HG02642 (cell line): ENCODE results near the gene MDGA2.
"Not testable (repeated sequence)": the region's sequence is repeated elsewhere in the genome, so short reads cannot be mapped to it uniquely, and the experiment has no call there.

Experiments
- ATAC-seq: cut with Tn5 transposase; IDR thresholded peaks from one replicate; pipeline ENCODE4 v1.9.1; 2021; ENCODE audit warnings: mild to moderate bottlenecking; ENCODE audit not compliant: unreplicated experiment, poor library complexity

Gene MDGA2

GRCh38 chr14:47186486-47186885, 488.9 kb downstream of the MDGA2 start:
- no peak for ATAC-seq

GRCh38 chr14:47179906-47180305, 495.5 kb downstream of the MDGA2 start:
- ATAC-seq, result no peak

DNA sequence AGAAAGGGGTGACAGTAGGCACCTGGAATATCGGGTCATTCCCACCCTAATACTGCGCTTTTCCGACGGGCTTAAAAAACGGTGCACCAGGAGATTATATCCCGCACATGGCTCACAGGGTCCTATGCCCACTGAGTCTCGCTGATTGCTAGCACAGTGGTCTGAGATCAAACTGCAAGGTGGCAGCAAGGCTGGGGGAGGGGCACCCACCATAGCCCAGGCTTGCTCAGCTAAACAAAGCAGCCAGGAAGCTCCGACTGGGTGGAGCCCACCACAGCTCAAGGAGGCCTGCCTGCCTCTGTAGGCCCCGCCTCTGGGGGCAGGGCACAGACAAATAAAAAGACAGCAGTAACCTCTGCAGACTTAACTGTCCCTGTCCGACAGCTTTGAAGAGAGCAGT, 503.5 kb downstream of the MDGA2 start:
- ATAC-seq, result not testable (repeated sequence)

- ATAC-seq, result no peak
Measured at GRCh38 chr14:47167402-47167801, 508.0 kb downstream of the MDGA2 start.

GRCh38 chr14:47155395-47155794, 520.0 kb downstream of the MDGA2 start:
- ATAC-seq, result no peak

DNA sequence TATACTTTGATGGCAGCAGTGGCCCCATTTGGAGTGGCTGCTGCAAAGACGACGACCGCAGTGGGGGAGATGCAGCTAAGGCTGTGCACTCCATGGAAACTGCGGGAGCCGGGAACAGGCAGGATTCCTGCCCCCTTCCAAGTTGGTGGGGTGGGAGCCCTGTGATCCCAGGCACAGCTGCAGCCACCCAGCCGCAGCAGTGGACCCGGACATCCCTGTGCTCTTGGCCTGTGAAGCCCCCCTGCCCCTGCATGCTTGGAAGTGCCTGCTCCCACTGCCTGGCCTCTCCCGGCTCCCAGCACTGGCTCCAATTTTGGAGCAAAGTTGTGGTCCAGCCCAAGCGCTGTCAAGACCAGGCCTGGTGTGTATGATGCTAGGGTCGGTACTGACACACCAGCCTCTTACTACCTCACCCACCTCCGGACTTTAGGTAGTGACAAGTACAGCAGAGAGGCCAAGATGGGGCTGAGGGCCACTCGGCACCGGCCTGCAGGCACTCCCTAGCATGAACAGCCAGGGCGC, 521.1 kb downstream of the MDGA2 start:
- no peak for ATAC-seq

GRCh38 chr14:47153746-47154145, 521.7 kb downstream of the MDGA2 start:
- ATAC-seq, result no peak

GRCh38 chr14:47150267-47150666, 525.1 kb downstream of the MDGA2 start:
- ATAC-seq, result no peak

DNA sequence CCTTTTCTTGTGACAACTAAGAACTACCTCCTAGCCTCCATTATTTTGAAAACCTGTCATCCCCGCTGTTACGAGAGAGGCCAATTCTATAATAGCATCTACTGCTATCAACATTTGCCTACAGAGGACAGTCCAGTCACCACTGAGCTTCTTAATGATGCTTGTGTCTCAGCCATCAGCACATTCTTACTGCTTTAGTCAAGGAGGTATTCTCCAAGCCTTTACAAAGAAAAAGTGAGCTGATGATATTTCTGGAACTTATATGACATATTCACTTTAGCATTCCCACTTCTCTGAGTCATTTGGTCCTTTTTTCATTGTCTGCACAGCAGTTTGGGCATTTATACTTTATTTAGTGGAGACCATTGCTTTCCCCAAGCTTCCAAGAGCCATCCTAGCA, 526.1 kb downstream of the MDGA2 start:
- ATAC-seq, result no peak

- no peak for ATAC-seq
Measured at GRCh38 chr14:47148686-47149085, 526.7 kb downstream of the MDGA2 start.

DNA sequence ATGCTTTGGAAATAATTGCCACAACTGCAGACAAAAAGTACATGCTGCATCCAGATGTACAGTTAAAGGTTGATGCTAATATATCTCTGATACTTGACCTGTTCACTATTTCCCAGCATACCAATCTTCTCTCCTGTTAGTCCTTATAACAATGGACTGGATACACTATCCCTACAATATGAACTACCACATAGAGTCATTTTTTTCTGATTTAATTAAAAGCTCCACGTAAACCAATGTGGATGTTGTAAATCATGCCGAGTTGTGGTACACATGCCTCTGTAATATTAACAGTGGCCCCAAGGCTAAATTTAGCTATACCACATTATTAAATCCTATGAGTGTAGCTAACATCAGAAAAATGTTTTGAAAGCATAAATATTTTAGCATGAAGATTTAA, 554.8 kb downstream of the MDGA2 start:
- no peak for ATAC-seq

DNA sequence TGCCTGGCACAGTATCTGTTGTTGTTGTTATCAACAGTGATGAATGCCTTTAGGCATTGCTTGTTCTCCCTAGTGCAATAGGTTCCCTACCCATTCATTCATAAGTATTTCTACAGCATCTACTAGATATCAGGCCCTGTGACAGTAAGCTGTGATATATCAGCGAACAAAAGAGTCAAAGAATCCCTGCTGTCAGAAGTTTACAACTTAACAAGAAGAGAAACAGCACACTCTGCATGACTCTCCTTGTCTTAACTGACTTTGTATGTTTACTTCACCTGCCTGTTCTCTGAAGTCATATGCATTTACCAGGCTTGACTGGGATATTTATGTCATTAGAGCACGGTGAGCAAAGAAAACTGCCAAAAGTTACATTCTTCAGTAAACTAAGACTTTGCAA, 571.6 kb downstream of the MDGA2 start:
- ATAC-seq, result no peak

- ATAC-seq, result no peak
Measured at GRCh38 chr14:47102472-47102871, 572.9 kb downstream of the MDGA2 start.

DNA sequence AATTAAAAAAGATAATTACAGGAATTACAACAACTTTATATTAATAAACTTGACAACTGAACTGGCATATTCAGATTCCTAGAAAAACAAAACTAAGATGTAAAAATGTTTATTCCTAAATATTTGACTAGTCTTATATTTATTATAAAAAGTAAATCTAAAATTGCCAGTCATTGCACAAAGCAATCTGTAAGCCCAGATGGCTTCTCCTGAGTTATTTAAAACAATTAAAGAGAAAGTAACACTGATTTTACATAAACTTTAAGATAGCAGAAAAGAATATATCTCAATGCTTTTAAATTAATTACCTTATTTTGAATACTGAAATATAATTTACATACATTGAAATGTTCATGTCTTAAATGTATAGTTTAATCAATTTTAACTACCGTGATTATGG, 589.7 kb downstream of the MDGA2 start:
- ATAC-seq, result no peak

DNA sequence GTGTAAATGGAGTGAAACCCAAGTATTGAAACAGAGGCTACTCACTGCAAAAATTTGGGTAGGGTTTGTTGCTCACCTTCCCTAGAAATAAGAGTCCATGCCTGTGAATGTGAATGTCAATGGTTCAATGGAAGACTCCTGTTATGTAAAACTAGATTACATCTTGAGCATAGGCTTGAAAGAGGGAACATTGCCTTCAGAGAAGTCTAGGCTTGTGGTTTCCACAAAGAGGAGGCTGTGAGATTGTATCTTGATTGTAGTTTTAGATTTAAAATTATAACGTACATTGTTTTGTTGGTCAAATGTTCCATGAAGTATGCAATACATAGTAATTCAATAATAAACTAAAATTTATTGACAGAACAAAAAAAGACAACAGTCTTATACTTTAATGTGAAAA, 610.1 kb downstream of the MDGA2 start:
- no peak for ATAC-seq

DNA sequence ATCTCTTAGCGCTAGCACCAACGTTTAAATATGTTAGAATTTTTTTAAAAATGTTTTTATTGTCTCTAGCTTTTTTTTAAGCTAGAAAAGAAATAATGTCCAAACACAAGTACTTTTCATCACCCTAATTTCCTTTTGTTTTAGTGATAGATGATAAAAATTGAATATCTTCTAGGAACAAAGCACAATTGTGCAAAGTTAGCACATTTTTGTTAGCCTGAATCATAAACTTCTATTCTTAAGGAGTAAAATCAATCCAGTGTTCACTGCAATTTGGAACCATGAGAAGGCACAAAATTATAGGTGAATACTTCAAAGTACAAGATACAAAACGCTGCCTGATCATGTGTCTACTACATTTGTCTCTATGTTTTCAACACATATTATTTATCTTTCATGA, 615.4 kb downstream of the MDGA2 start:
- ATAC-seq, result no peak

- ATAC-seq, result no peak
Measured at GRCh38 chr14:47057364-47057763, 618.0 kb downstream of the MDGA2 start.

DNA sequence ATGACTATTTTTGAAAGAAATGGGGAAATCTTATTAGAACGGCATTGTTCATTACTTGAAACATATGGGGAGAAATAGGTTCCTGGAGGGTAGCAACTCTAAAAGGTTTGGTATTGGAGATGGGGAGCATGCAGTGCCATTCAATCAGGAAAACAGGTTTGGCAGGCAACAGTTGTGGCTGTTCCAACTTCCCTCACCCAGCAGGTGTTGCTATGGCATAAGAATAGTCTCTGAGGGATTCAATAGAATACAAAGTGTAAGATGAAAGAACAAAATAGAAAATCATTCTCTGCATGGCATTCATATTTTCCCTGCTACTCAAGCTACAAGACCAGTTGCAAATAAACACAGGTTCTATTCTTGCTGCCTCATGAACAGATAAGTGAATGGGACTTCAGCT, 630.6 kb downstream of the MDGA2 start:
- ATAC-seq, result no peak

- no peak for ATAC-seq
Measured at GRCh38 chr14:47040550-47040949, 634.9 kb downstream of the MDGA2 start.

DNA sequence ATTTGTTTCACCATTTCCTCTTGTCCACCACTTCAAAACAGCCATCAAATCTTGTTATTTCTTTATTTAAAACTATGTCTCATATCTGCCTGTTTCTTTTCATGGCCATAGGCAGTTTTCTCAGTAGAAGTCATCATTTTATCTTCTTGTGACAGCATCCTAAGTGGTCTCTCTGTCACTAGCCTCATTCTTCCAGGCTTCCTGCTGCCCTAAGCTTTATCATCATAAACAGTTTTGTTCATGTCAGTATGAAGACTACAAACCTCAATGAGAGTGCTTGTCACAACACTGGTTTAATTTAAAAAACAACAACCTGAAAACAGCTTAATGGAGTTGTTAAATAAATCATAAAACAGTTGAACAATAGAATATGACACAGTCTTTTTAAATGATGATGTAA, 636.1 kb downstream of the MDGA2 start:
- no peak for ATAC-seq

DNA sequence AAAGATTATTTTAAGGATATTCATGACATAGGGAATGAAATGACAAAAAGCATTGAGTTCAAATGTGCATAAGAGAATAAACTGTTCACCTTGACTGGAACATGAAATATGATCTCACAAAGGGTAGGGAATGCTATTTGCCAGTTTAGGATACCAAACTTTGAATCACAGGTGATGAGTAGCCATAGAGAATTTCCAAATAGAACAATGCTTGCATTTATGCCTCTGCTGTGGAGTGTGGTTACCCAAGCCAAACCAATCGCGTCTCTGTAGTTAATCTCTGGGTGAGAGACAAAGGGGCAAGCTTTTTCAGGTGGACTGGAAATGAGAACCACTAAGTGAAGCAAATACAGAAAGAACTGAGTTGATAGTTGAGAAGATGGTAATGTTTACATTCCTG, 652.7 kb downstream of the MDGA2 start:
- ATAC-seq, result no peak

DNA sequence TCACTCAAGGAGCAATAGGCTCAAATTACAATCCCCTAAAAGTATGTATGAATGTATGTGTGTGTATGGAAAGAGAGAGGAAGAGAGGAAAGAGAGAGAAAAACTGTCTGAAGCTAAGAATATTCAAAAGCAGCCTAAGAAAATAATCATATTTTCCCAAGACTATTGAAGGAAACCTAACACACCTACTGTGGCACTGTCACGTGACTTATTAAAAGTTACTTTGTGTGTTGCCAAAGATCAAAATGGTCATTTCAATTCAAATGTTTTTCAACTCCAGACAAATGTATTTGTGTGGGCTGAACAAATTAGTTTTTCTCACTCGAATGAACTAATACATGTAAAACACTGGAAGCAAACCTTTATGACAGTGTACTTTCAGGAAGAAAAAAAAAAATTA, 654.9 kb downstream of the MDGA2 start:
- ATAC-seq, result no peak
